DND-41 (cell line): Measurements from ENCODE around the gene ARNT2.

Source experiments
- EZH2 ChIP-seq: IDR thresholded peaks from 3 replicates; pipeline ENCODE4 v1.6.1; 2012; ENCODE audit warnings: borderline replicate concordance, low read depth, mild to moderate bottlenecking, moderate library complexity, low read length, inconsistent platforms; ENCODE audit not compliant: severe bottlenecking
- TF ChIP-seq, protein P1 (sequence below): IDR thresholded peaks from 2 replicates; pipeline ENCODE4 v1.5.1; 2012; ENCODE audit warnings: borderline replicate concordance, low read length, moderate library complexity, mild to moderate bottlenecking; ENCODE audit not compliant: poor library complexity, severe bottlenecking; ENCODE audit errors: extremely low read depth

DNA sequence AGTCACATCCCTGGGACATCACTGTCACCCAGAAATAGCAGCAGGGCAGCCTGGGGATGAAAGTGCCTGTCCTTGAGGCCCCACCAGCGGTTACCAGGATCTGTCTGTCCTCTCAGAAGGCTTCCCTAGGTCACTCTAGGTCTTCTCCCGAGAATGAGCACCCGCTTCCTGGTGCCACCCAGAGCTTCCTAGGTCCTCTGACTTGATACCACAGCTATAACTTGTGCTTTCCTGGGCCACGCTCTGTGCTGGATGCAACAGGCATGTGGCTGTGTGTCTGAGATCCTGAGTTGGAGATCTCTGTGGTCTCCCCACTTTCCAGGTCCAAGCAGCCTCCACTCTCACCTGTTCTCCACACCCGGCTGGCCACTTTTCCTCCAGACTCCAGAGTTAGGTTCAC is 25.8 kb downstream of the ARNT2 start:
- no peak for TF ChIP-seq EZH2
- TF ChIP-seq, protein P1, sequence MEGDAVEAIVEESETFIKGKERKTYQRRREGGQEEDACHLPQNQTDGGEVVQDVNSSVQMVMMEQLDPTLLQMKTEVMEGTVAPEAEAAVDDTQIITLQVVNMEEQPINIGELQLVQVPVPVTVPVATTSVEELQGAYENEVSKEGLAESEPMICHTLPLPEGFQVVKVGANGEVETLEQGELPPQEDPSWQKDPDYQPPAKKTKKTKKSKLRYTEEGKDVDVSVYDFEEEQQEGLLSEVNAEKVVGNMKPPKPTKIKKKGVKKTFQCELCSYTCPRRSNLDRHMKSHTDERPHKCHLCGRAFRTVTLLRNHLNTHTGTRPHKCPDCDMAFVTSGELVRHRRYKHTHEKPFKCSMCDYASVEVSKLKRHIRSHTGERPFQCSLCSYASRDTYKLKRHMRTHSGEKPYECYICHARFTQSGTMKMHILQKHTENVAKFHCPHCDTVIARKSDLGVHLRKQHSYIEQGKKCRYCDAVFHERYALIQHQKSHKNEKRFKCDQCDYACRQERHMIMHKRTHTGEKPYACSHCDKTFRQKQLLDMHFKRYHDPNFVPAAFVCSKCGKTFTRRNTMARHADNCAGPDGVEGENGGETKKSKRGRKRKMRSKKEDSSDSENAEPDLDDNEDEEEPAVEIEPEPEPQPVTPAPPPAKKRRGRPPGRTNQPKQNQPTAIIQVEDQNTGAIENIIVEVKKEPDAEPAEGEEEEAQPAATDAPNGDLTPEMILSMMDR = no peak
